IgD-negative memory B cell (primary cell): Measurements from ENCODE around the gene SMAD6. TPM values are rescaled to one million over a fixed set of nuclear protein-coding genes. Genes with fewer than 3 reads are reported as not detected.

ENCODE experiments used
- H3K27ac Mint-ChIP-seq, 3 donors: one replicate each; pipeline ENCODE4 v1.8.0; 2020 to 2022; ENCODE audit warnings: mild to moderate bottlenecking in 3 of 3, mixed read lengths in 3 of 3, moderate library complexity in 1 of 3
- H3K27me3 Mint-ChIP-seq: one replicate; pipeline ENCODE4 v1.8.0; 2021; ENCODE audit warnings: mixed read lengths
- H3K36me3 Mint-ChIP-seq: one replicate; pipeline ENCODE4 v1.8.0; 2020; ENCODE audit warnings: mild to moderate bottlenecking, mixed read lengths
- H3K4me1 Mint-ChIP-seq, 3 donors: one replicate each; pipeline ENCODE4 v1.8.0; 2020 to 2022; ENCODE audit warnings: mixed read lengths in 3 of 3, mild to moderate bottlenecking in 1 of 3
- H3K4me3 Mint-ChIP-seq, 4 donors: one replicate each; pipeline ENCODE4 v1.8.0; 2020 to 2022; ENCODE audit warnings: mild to moderate bottlenecking in 4 of 4, mixed read lengths in 4 of 4, moderate library complexity in 3 of 4
- H3K9me3 Mint-ChIP-seq, 3 donors: one replicate each; pipeline ENCODE4 v1.8.0; 2020 to 2021; ENCODE audit warnings: mixed read lengths in 3 of 3, mild to moderate bottlenecking in 1 of 3
- polyA plus RNA-seq: library from polyadenylated mRNA; unstranded; fragments of 300-500 nt; fragmentation: Illumina TruSeq; gene quantifications from one replicate; pipeline ENCODE4 v1.2.3, GENCODE V29; 2021

Gene SMAD6
- polyA plus RNA-seq, 1 donor from 2014 or later: not detected

- Mint-ChIP-seq H3K36me3 (no peaks in the 10 kb centered on the region), H3K4me3 (no peak overlapping the region), H3K9me3 (peaks cover 0 to 3% (median 0%) of the 10 kb centered on the region in 3 donors), H3K27me3 (peaks cover 1% of the 10 kb centered on the region), H3K27ac (no peak overlapping the region), H3K4me1 (no peaks in the 10 kb centered on the region)
Observed at GRCh38 chr15:66729331-66729951, 27.4 kb downstream of the SMAD6 start.

GRCh38 chr15:66730168-66731021 is 28.4 kb downstream of the SMAD6 start:
- Mint-ChIP-seq H3K27me3 (peaks cover 1% of the 10 kb centered on the region), H3K27ac (peak overlapping the region in 1 of 3 donors; percentile 2), H3K4me1 (no peaks in the 10 kb centered on the region), H3K9me3 (peaks cover 0 to 3% (median 0%) of the 10 kb centered on the region in 3 donors), H3K36me3 (no peaks in the 10 kb centered on the region), H3K4me3 (no peak overlapping the region)

- H3K4me1 Mint-ChIP-seq: no peaks in the 10 kb centered on the region
- H3K27ac Mint-ChIP-seq: no peak overlapping the region
- no peak overlapping the region for H3K4me3 Mint-ChIP-seq
- peaks cover 0 to 3% (median 0%) of the 10 kb centered on the region in 3 donors for H3K9me3 Mint-ChIP-seq
- H3K27me3 Mint-ChIP-seq: peaks cover 1% of the 10 kb centered on the region
- H3K36me3 Mint-ChIP-seq: no peaks in the 10 kb centered on the region
Observed at GRCh38 chr15:66733976-66734375, 31.9 kb downstream of the SMAD6 start.

GRCh38 chr15:66734961-66735908 is 33.2 kb downstream of the SMAD6 start:
- no peak overlapping the region for H3K4me3 Mint-ChIP-seq
- no peaks in the 10 kb centered on the region for H3K4me1 Mint-ChIP-seq
- H3K36me3 Mint-ChIP-seq: no peaks in the 10 kb centered on the region
- H3K9me3 Mint-ChIP-seq: peaks cover 0 to 3% (median 0%) of the 10 kb centered on the region in 3 donors
- H3K27me3 Mint-ChIP-seq: peaks cover 1% of the 10 kb centered on the region
- H3K27ac Mint-ChIP-seq: no peak overlapping the region

GRCh38 chr15:66735909-66736305 is 33.9 kb downstream of the SMAD6 start:
- H3K36me3 Mint-ChIP-seq: no peaks in the 10 kb centered on the region
- no peaks in the 10 kb centered on the region for H3K4me1 Mint-ChIP-seq
- no peak overlapping the region for H3K4me3 Mint-ChIP-seq
- H3K27ac Mint-ChIP-seq: no peak overlapping the region
- peaks cover 1% of the 10 kb centered on the region for H3K27me3 Mint-ChIP-seq
- peaks cover 0 to 3% (median 0%) of the 10 kb centered on the region in 3 donors for H3K9me3 Mint-ChIP-seq

GRCh38 chr15:66737243-66738010 is 35.4 kb downstream of the SMAD6 start:
- Mint-ChIP-seq H3K4me1 (no peaks in the 10 kb centered on the region), H3K9me3 (no peaks in the 10 kb centered on the region), H3K27me3 (peaks cover 1% of the 10 kb centered on the region), H3K27ac (peak overlapping the region in 1 of 3 donors; percentile 56), H3K36me3 (no peaks in the 10 kb centered on the region), H3K4me3 (no peak overlapping the region)

- Mint-ChIP-seq H3K9me3 (no peaks in the 10 kb centered on the region), H3K36me3 (no peaks in the 10 kb centered on the region), H3K4me3 (no peak overlapping the region), H3K27ac (no peak overlapping the region), H3K4me1 (no peaks in the 10 kb centered on the region), H3K27me3 (peaks cover 1% of the 10 kb centered on the region)
Observed at GRCh38 chr15:66738116-66738515, 36.1 kb downstream of the SMAD6 start.

- Mint-ChIP-seq H3K27me3 (peaks cover under 1% of the 10 kb centered on the region), H3K4me3 (no peak overlapping the region), H3K4me1 (no peaks in the 10 kb centered on the region), H3K27ac (no peak overlapping the region), H3K36me3 (no peaks in the 10 kb centered on the region), H3K9me3 (no peaks in the 10 kb centered on the region)
Observed at GRCh38 chr15:66738595-66738994, 36.6 kb downstream of the SMAD6 start.

- no peaks in the 10 kb centered on the region for H3K9me3 Mint-ChIP-seq
- H3K4me3 Mint-ChIP-seq: no peak overlapping the region
- no peak overlapping the region for H3K27ac Mint-ChIP-seq
- H3K27me3 Mint-ChIP-seq: no peaks in the 10 kb centered on the region
- H3K4me1 Mint-ChIP-seq: no peaks in the 10 kb centered on the region
- no peaks in the 10 kb centered on the region for H3K36me3 Mint-ChIP-seq
Observed at GRCh38 chr15:66739287-66739686, 37.3 kb downstream of the SMAD6 start.

GRCh38 chr15:66740802-66741201 is 38.8 kb downstream of the SMAD6 start:
- no peaks in the 10 kb centered on the region for H3K4me1 Mint-ChIP-seq
- H3K36me3 Mint-ChIP-seq: peaks cover 1% of the 10 kb centered on the region
- no peaks in the 10 kb centered on the region for H3K27me3 Mint-ChIP-seq
- H3K27ac Mint-ChIP-seq: no peak overlapping the region
- no peak overlapping the region for H3K4me3 Mint-ChIP-seq
- H3K9me3 Mint-ChIP-seq: no peaks in the 10 kb centered on the region

GRCh38 chr15:66741646-66742045 is 39.6 kb downstream of the SMAD6 start:
- no peaks in the 10 kb centered on the region for H3K4me1 Mint-ChIP-seq
- peaks cover 1% of the 10 kb centered on the region for H3K36me3 Mint-ChIP-seq
- H3K4me3 Mint-ChIP-seq: no peak overlapping the region
- H3K27me3 Mint-ChIP-seq: no peaks in the 10 kb centered on the region
- no peaks in the 10 kb centered on the region for H3K9me3 Mint-ChIP-seq
- no peak overlapping the region for H3K27ac Mint-ChIP-seq

- peaks cover 1% of the 10 kb centered on the region for H3K36me3 Mint-ChIP-seq
- H3K4me3 Mint-ChIP-seq: no peak overlapping the region
Observed at GRCh38 chr15:66742286-66742685, 40.2 kb downstream of the SMAD6 start.

GRCh38 chr15:66743204-66743603 is 41.2 kb downstream of the SMAD6 start:
- peaks cover 1% of the 10 kb centered on the region for H3K36me3 Mint-ChIP-seq
- H3K4me3 Mint-ChIP-seq: no peak overlapping the region
- H3K27ac Mint-ChIP-seq: no peak overlapping the region
- H3K9me3 Mint-ChIP-seq: no peaks in the 10 kb centered on the region
- no peaks in the 10 kb centered on the region for H3K27me3 Mint-ChIP-seq
- no peaks in the 10 kb centered on the region for H3K4me1 Mint-ChIP-seq

More at GRCh38 chr15:66742286-66742685, 40.2 kb downstream of the SMAD6 start:
- no peaks in the 10 kb centered on the region for H3K27me3 Mint-ChIP-seq
- H3K9me3 Mint-ChIP-seq: no peaks in the 10 kb centered on the region
- H3K27ac Mint-ChIP-seq: no peak overlapping the region
- no peaks in the 10 kb centered on the region for H3K4me1 Mint-ChIP-seq
